Omental fat pad (tissue), 4 donors: ENCODE data around the gene SELENOO. TPM values are rescaled to one million over a fixed set of nuclear protein-coding genes. Genes with fewer than 3 reads are reported as not detected.
"Not testable (repeated sequence)": the region's sequence is repeated elsewhere in the genome, so short reads cannot be mapped to it uniquely, and the experiment has no call there.

Source experiments
- ATAC-seq: fragments of 150-250 bp; one replicate; pipeline ENCODE4 v1.9.1; 2016; ENCODE audit warnings: mild to moderate bottlenecking, moderate library complexity; ENCODE audit not compliant: low FRiP score
- DNase-seq: peaks from one replicate; pipeline ENCODE4 v3.0.0-alpha.2; 2019; ENCODE audit warnings: low spot score
- CTCF ChIP-seq, 3 donors: fragments of 450-650 bp; IDR thresholded peaks; one replicate each; pipeline ENCODE4 v1.5.1; 2016 to 2017; ENCODE audit warnings: antibody characterized with exemption in 3 of 3, mild to moderate bottlenecking in 3 of 3, moderate library complexity in 2 of 3
- total RNA-seq, 4 donors: library from RNA; depleted of rRNA; stranded (reverse); fragments of >200 nt; gene quantifications; one replicate each; pipeline ENCODE4 v1.1.0, GENCODE V29; 2016

The SELENOO gene
- total RNA-seq, 4 donors from 2014 or later = 21.2 to 38.3 (median 31.9) TPM

- ATAC-seq (no peak), DNase-seq (no peak)
- TF ChIP-seq CTCF (IDR thresholded peaks at IDR 0.05) = no peak
Observed at GRCh38 chr22:50160947-50161346, 39.9 kb upstream of the SELENOO start.

- ATAC-seq (no peak), DNase-seq (no peak)
- TF ChIP-seq CTCF (IDR thresholded peaks at IDR 0.05) = no peak
Observed at GRCh38 chr22:50161508-50162390, 39.1 kb upstream of the SELENOO start.

- no peak for ATAC-seq
- no peak for TF ChIP-seq CTCF (IDR thresholded peaks at IDR 0.05)
- no peak for DNase-seq
Observed at GRCh38 chr22:50162391-50162956, 38.3 kb upstream of the SELENOO start.

GRCh38 chr22:50165436-50166123, 35.2 kb upstream of the SELENOO start:
- TF ChIP-seq CTCF (IDR thresholded peaks at IDR 0.05) = no peak
- no peak for ATAC-seq
- DNase-seq = no peak

- DNase-seq = no peak
- no peak for ATAC-seq
- no peak for TF ChIP-seq CTCF (IDR thresholded peaks at IDR 0.05)
Observed at GRCh38 chr22:50167689-50168489, 32.9 kb upstream of the SELENOO start.

GRCh38 chr22:50168490-50169180, 32.2 kb upstream of the SELENOO start:
- DNase-seq, ATAC-seq: not testable (repeated sequence)
